ENCODE measurements around the gene KDM4D. TPM values are rescaled to one million over a fixed set of nuclear protein-coding genes. Genes with fewer than 3 reads are reported as not detected.
A peak's percentile ranks its signal among the peaks of the same experiment; 100 is the strongest.

KDM4D gene
- total and polyA plus RNA-seq, 2 of the 8 experiments (the other 6 are each of a cell fraction or from before 2014, with no cell fraction given): 1.5 to 4.5 TPM

DNA sequence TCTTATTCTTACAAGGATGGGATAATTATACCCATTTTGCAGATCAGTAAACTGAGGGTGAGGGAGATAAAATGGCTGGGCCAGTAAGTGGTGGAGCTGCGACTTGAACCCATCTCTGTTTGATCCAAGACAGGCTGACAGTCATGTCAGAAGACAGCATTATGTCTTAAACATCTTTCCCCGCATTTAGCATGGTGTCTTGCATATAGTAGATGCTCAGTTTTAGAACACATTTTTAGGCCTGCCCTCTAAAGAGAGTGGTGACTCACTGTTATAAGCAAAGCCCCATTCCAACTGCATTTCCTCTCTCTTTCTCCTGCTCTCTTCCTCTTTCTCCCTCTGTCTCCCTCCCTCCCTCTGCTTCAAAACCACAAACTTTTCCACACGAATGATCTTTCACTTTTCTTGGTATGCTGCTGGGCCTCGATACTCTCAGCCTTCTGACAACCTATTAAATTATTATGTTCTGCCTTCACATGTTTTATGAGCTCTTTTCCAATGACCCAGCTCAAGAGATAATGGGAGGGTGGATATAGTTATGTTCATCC lies 25.4 kb upstream of the KDM4D start:
- Histone ChIP-seq H2BK120ac (replicated peaks; ENCODE audit: low read depth, low read length) (no peak overlapping the region), H3K27ac (ENCODE audit: low read depth, low read length) (no peak overlapping the region), H3K56ac (replicated peaks; ENCODE audit: insufficient read length, low read depth, low read length) (no peak overlapping the region), H4K20me1 (replicated peaks in 1 of 2; ENCODE audit: control insufficient read depth in 1 of 2, insufficient read depth in 2 of 2, low read length in 2 of 2) (no peaks in the 10 kb centered on the region), H3K36me3 (ENCODE audit: control insufficient read depth in 2 of 4, insufficient read depth in 4 of 4, low read length in 3 of 4) (no peaks in the 10 kb centered on the region), H2BK15ac (ENCODE audit: low read length) (no peak overlapping the region), H4K8ac (ENCODE audit: extremely low read depth, insufficient read depth, low read length) (no peak overlapping the region), H3K9me3 (ENCODE audit: insufficient read depth in 2 of 2, low read depth in 1 of 2, low read length in 1 of 2) (no peaks in the 10 kb centered on the region), H3K79me1 (ENCODE audit: low read depth, low read length) (no peaks in the 10 kb centered on the region), H2BK20ac (ENCODE audit: low read length) (no peak overlapping the region), H3K79me2 (ENCODE audit: control insufficient read depth in 1 of 2, insufficient read depth in 2 of 2, low read length in 2 of 2) (no peaks in the 10 kb centered on the region), H3K4me1 (replicated peaks in 1 of 4; ENCODE audit: control insufficient read depth in 3 of 4, insufficient read depth in 4 of 4, low read length in 3 of 4) (0 out of 7 replicates have a peak, but pooled peaks cover 0 to 1% (median 0%) of the 10 kb centered on the region in 4 experiments), H3K18ac (ENCODE audit: extremely low read depth, low read length) (no peak overlapping the region), H2AFZ (ENCODE audit: low read length) (no peak overlapping the region), H2BK12ac (ENCODE audit: low read depth, low read length) (no peak overlapping the region), H2BK5ac (ENCODE audit: low read depth, low read length) (no peak overlapping the region), H4K91ac (replicated peaks; ENCODE audit: insufficient read length, low read length) (no peak overlapping the region), H3K4ac (replicated peaks; ENCODE audit: insufficient read length, low read depth, low read length) (no peak overlapping the region), H2AK5ac (ENCODE audit: low read depth, low read length) (no peak overlapping the region), H3K23ac (ENCODE audit: insufficient read length) (no peak overlapping the region), H3K4me2 (ENCODE audit: insufficient read depth in 1 of 2, low read depth in 2 of 2, low read length in 2 of 2) (no peak overlapping the region), H3K27me3 (replicated peaks in 1 of 4; ENCODE audit: control insufficient read depth in 3 of 4, extremely low read depth in 1 of 4, insufficient read depth in 3 of 4, low read length in 3 of 4) (no peaks in the 10 kb centered on the region), H3K23me2 (ENCODE audit: low read depth, low read length) (no peaks in the 10 kb centered on the region), H3K4me3 (ENCODE audit: extremely low read depth in 1 of 4, insufficient read depth in 2 of 4, low read depth in 3 of 4, low read length in 4 of 4) (no peak overlapping the region), H3K14ac (ENCODE audit: insufficient read length) (no peak overlapping the region), H4K5ac (ENCODE audit: insufficient read length, low read depth, low read length) (no peak overlapping the region), H3K9ac (replicated peaks in 1 of 4; ENCODE audit: extremely low read depth in 1 of 4, low read depth in 3 of 4, low read length in 3 of 4) (no peak overlapping the region)
- 78% methylated on average over 4 of the region's 4 CpGs; no CpG with 5 or more reads in 1 of the 2 experiments for WGBS, 2 experiments (ENCODE audit: extremely low coverage in 1 of 2, insufficient coverage in 1 of 2, insufficient read length in 1 of 2, insufficient replicate concordance in 2 of 2, low coverage in 1 of 2, low lambda C conversion rate in 2 of 2, missing lambda C conversion rate in 1 of 2)
- ChIA-PET CTCF (ENCODE audit: partially characterized antibody) (interaction anchor here (0.6 to 1.0 kb wide), 3 partner anchors 10 to 515 kb away, joined by 3 to 4 read pairs (median 3); no protein-coding TSS in a partner anchor), POLR2A (ENCODE audit: partially characterized antibody) (no interaction called here)
- TF ChIP-seq NANOG (IDR thresholded peaks at IDR 0.05; ENCODE audit: insufficient read depth, low read depth, low read length, poor library complexity, severe bottlenecking): no peak
- TF ChIP-seq RNF2 (IDR thresholded peaks at IDR 0.05; ENCODE audit: borderline replicate concordance, low read depth, low read length, missing control alignments, poor library complexity, severe bottlenecking): no peak
- TF ChIP-seq KDM1A (IDR thresholded peaks at IDR 0.05; ENCODE audit: borderline replicate concordance, low read length): peak; percentile 23; the same call in 1 of the 2 replicates
- FAIRE-seq (no peak), DNase-seq (ENCODE audit: low read depth in 1 of 2, low spot score in 2 of 2) (no peak)

Measured in H1 (cell line).